NCI-H1048 (cell line): ENCODE measurements around the gene TMEM181.
"Not testable (repeated sequence)": the region's sequence is repeated elsewhere in the genome, so short reads cannot be mapped to it uniquely, and the experiment has no call there.

ENCODE experiments used
- DNase-seq: peaks from one replicate; lab custom pipeline; 2025; lab: John Stamatoyannopoulos, UW

TMEM181 gene

DNA sequence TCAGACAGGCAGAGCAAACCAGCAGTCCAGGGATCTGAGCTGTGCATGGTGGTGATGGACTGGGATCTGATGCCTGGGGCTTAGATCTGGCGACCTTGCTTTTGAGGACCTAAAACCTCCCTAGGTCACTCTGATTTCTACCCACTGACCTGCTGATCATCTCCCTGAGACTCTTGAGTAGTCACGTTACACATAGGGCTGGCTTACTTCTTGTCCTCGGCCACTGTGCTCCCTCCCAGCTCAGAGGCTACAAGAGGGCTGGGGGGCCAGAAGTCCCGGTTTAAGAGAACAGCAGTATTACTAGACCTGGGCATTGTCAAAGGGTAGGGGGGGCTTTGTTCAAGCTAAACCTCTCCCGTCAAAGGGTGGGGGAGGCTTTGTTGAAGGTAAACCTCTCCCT is 79.2 kb downstream of the TMEM181 start:
- DNase-seq, result no peak

- DNase-seq, result no peak
Measured at GRCh38 chr6:158640519-158640918, 80.6 kb downstream of the TMEM181 start.

DNA sequence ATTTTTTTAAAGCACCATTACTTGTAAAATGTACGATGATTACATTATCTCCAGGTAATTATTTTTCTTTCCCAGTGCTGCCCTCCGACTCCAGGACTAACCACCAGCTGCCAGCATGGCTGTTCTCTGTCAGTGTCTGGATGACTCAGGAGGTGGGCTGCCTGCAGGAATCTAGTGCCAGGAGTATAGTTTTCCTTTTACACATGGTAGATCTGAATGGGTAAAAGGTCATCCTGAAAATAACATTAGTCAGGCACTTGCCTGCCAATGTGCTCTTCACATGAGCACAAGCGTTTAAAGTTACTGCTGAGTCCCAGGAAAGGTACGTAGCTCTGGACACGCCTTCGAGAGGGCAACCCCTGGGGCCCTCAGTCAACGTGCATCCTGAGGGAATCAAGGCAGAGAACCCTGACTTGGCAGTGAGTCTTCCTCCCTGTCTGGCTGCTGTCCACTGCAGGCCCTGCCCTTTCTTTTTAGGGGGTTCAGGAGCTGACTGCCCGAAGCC is 82.3 kb downstream of the TMEM181 start:
- DNase-seq, result no peak

DNA sequence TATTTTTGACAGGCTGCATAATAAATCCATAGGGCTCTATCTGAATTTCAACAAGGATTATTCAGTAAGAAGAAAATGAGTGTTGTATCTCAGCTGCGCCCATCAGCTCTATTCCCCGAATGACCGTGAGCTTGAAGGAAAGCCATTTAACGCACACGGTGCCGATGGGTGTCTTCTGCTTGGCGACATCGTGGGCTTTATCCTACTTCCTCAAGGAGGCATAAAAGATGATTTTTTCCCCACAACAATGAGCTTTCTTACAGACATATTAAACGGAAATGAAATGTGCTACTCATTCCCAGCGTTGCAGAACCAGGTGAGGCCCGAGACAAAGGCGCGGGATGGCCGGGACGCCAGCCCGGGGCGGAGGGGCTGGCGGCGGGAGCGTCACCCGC is 83.9 kb downstream of the TMEM181 start:
- no peak for DNase-seq

GRCh38 chr6:158644231-158645063 is 84.6 kb downstream of the TMEM181 start, which contains the start of gene DYNLT1:
Gene DYNLT1, minus strand, starts transcription at chr6:158644743. Its CDS starts 35 bp downstream, at chr6:158644708.
- peak; percentile 67 for DNase-seq

DNA sequence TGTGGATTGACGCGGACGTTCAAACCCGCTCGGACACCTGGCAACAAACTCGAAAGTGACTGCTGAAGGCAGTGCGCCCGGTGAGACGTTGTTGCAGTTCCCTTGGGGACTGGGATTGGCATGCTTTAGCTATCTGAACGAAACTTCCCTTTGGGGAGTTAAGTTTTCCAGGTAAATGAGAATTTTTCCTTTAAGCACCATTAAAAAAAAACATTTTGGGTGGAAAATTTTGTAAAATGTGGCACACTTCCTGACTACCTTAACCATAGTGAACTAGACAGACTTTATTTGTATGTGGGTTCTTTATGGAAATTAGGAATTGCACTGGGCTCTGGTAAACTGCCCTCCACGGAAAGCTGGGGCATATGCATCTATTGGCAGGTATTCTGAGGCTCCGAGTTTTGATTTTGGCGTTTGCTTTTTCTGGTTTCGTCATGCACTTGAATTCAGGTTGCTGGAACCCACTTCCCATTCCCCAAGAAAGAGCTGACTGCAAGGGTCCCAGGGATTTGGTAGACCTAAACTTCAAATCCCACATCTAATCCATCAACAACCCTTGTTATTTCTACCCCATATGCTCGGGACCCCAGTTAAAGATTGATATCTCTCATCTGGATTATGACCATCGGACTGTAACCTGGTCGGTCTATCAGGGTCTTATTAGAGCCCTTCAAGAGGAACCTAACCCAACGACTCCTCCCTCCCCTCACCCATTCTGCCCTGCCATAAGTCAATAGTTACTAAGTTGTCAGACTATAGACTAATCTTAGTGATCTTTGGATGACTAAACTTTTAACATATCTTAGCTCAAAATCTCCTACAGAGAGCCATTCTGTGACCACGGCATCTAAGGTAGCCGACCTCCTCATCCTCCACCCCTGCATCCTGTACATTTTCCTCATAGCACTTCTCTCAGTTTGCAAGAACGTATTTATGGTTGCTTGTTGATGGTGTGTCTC is 85.5 kb downstream of the TMEM181 start:
- DNase-seq, result no peak

GRCh38 chr6:158646023-158646910 is 86.4 kb downstream of the TMEM181 start:
- DNase-seq, result no peak

GRCh38 chr6:158647501-158647900 is 87.6 kb downstream of the TMEM181 start:
- DNase-seq, result no peak

GRCh38 chr6:158648682-158649131 is 88.8 kb downstream of the TMEM181 start:
- no peak for DNase-seq

DNA sequence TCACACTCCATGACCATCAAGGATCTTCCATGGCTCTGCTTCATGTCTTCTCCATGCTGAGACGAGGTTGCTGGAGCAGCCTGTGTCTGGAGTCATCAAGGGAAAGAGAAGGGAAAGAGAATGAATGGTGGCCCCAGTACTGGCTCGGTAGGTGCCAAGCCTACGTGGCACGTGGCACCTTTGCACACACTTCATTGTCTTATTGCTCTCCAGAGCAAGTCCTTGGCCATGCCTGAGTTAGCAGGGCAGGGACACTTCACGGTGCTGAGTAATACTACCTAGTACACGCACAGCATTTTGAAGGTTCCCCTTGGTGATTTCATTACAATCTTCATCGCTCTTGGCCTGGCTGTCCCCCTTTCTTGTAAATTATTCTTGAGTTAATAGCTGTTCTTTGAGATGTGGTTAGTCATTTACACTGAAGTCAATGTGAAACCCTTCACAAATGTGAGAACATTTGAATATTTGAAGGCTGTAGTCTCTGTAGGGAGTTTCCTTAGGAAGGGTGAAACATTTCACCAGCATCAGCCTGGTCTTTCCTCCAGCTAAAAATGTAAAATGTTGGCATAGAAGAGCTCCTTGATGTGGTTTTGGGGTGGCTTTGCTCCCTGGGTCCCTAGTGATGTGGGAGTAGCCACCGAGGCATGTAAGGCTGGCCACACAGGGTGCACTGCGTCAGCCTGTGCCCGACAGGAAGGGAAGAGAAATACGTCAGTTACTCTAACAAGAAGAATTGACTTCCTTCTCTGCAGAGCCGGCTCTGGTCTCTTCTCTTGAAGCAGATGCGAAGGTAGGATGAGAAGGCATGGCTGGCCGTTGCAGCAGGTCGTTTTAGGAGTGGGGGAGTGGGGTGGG is 89.6 kb downstream of the TMEM181 start, which contains the start of gene SYTL3:
Gene SYTL3, plus strand, starts transcription at position 766 of the 855 bp plus-strand sequence. CDS start 13,215 bp downstream, outside the sequence.
- DNase-seq, result no peak

DNA sequence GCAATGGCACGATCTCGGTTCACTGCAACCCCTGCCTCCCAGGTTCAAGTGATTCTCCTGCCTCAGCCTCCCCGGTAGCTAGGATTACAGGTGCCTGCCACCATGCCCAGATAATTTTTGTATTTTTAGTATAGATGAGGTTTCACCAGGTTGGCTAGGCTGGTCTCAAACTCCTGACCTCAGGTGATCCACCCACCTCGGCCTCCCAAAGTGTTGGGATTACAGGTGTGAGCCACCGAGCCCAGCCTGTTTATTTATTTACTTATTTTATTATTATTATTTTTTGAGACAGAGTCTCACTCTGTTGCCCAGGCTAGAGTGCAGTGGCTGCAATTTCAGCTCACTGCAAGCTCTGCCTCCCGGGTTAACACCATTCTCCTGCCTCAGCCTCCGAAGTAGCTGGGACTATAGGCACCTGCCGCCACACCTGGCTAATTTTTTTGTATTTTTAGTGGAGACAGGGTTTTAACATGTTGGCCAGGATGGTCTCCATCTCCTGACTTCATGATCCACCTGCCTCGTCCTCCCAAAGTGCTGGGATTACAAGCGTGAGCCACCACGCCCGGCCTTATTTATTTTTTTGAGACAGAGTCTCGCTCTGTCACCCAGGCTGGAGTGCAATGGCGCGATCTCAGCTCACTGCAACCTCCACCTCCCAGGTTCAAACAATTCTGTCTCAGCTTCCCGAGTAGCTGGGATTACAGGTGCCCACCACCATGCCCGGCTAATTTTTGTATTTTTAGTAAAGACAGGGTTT is 92.3 kb downstream of the TMEM181 start:
- not testable (repeated sequence) for DNase-seq

- no peak for DNase-seq
Measured at GRCh38 chr6:158653577-158654354, 93.9 kb downstream of the TMEM181 start.

DNA sequence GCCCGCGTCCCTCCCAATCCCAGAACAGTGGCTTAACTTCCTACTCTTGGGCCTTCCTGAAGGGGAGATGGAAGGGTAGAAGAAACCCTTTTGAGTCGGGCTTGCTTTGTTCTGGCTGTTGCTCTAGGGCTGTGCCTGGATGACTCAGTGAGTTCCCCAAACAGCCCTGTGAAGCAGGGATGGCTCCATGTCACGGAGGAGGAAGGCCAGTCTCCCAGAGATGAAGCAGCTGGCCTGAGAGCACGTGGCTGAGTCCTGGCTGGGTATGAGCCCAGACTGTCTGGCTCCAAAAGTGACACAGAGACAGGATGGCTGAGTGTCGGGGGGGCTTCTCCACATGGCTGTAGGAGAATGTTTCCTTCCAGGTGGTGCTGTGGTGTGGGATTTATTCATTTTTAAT is 94.6 kb downstream of the TMEM181 start:
- no peak for DNase-seq

GRCh38 chr6:158654960-158655489 is 95.1 kb downstream of the TMEM181 start:
- no peak for DNase-seq

DNA sequence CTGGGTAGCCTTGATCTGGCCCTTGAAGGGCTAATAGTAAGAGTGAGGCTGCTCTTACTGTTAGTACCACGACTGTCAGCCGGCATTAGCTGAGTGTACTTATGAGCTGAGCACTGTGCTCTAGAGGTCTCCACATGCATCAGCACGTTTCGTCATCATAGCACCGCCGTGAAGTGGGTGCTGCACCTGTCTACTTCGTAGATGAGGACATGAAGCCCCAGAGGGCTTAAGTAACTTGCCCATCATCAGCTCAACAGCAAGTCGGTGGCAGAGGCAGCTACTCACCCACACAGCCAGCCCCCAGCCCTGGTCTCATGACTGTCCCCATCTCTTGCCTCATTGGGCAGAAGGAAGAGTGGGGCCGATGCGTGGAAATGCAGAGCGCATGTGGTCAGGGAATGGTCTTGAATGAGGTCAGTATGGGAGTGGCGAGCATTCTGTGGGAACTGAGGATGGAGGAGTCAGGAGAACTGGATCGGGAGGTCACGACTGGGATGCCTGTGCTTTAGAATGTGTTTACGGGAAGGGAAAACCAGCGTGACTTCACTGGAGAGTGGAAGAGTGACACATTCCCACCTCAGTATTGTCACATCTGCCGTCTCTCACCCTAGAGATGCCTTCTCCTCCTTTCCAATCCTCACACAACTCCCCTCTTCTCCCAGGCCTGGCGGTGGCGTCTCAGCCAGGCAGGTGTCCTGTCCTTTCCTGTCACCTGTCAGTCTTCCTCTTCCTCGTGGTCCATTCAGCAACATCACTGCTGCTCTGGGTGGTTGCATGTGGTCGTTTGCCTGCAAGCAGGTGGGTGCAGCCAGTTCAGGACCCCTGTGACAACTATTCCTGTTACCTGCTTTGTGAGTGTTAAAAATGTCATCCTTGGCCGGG is 95.9 kb downstream of the TMEM181 start:
- DNase-seq, result no peak

- not testable (repeated sequence) for DNase-seq
Measured at GRCh38 chr6:158656986-158657385, 97.1 kb downstream of the TMEM181 start.

DNA sequence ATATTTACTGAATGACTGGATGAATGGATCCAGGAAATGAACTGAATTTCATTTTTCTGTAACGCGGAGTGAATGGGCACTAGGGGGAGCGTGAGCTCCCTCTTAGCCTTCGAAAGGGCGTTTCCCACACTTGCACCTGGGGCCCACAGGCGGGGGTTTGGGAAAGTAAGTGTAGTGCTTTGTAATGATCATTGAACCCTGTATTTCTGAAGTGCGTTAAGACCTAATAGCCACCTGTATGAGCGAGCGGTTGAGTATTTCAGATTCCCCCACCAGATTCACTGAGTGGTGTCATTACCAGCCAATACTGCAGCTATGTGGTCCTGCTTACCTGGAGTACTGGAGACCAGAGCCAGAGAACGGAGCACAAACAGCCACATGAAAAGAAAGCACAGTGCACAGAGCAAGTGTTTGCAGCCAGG is 100.5 kb downstream of the TMEM181 start:
- DNase-seq, result no peak
